HG02642 (cell line): Measurements from ENCODE around the gene MAPRE3.

Source experiments
- ATAC-seq: cut with Tn5 transposase; IDR thresholded peaks from one replicate; pipeline ENCODE4 v1.9.1; 2021; ENCODE audit warnings: mild to moderate bottlenecking; ENCODE audit not compliant: unreplicated experiment, poor library complexity

The MAPRE3 gene

GRCh38 chr2:26978061-26978596 is 7.7 kb downstream of the MAPRE3 start:
- ATAC-seq: no peak

DNA sequence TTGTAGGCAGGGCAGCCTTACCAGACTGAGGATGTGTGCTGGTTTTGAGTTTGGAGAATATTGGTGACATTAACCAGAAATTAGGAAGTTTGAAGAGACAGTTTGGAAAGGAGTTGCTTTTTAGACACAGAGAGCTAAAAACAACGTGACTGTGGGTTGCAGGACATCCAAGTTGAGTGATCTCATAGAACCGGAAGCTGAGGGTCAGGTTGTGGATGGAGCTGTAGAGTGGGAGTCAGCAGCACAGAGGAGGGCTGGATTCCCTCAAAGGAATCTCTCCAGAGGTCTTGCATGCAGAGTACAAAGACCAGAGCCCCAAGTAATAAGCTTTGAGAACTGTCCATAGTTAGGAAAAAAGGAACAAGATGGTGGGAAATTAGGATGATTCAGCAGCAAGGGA is 9.3 kb downstream of the MAPRE3 start:
- no peak for ATAC-seq

- no peak for ATAC-seq
These were observed 10.5 kb downstream of the MAPRE3 start for GRCh38 chr2:26980971-26981370.

DNA sequence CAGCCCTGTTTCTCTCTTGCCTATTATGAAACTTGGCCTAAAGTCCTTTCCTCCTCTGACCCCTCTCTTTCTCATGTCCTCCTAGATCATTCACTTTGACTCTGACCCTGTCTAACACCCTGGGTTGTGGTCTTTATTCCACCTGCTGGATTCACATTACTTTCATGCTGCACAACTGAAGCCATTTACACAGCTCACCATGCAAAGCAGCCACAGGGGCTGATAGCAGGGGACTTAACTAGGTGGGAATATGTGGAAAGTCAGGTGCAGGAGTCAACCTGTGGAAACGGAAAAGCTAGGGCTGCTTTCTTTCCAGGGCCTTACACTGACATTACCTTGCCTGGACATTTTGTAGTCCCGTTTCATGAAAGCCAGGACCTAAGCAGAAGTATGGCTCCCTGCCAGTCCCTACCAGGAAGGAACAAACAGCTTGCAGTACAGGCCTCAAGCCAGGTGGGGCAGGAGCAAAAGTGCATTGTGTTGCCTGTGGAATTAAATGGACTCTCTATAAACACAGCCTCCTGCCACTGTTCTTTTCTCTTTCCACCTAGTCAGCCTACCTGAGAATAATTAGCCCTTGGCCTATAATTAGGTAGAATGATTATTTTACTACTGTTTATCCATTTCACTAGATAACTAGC is 11.8 kb downstream of the MAPRE3 start:
- ATAC-seq: no peak

GRCh38 chr2:26983746-26984145 is 13.3 kb downstream of the MAPRE3 start:
- ATAC-seq: no peak

- ATAC-seq: no peak
These were observed 15.4 kb downstream of the MAPRE3 start for GRCh38 chr2:26985807-26986206.

GRCh38 chr2:26986576-26986975 is 16.1 kb downstream of the MAPRE3 start:
- ATAC-seq: no peak

- ATAC-seq: no peak
These were observed 17.8 kb downstream of the MAPRE3 start for GRCh38 chr2:26988058-26988860.

- no peak for ATAC-seq
These were observed 18.7 kb downstream of the MAPRE3 start for GRCh38 chr2:26989156-26989555.

DNA sequence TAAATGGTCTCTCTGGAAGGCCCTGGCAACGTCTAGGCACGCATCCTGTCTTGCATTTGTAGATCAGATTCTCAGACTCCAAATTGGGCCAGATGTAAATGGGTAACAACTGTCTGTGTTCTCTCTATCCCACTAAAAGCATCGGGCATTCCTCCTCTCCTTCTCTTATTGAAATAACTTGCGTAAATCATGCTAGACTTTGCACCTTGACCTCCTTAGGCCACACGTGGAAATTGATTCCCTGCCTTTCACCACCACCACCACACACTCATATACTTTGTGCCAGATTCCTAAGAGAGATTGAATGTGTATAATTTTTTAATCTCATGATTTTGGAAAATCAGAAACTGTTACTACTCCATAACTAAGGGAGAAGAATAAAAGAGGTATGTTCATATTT is 21.3 kb downstream of the MAPRE3 start:
- no peak for ATAC-seq

GRCh38 chr2:26993768-26994167 is 23.3 kb downstream of the MAPRE3 start:
- ATAC-seq: no peak

GRCh38 chr2:26994983-26995382 is 24.5 kb downstream of the MAPRE3 start:
- no peak for ATAC-seq

DNA sequence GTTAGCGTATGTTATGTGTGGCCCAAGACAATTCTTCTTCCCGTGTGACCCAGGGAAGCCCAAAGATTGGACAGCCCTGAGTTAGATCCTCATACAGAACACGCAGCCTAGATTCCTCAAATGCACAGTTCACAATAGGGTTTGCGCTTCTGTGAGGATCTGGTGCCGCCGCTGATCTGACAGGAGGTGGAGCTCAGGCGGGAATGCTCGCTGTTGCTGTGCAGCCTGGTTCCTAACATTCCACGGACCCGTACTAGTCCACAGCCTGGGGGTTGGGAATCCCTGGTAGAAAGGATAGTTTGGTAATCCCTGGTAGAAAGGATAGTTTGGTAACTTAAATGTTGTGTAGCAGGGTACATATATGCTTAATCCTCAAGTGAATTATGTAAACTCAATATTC is 27.0 kb downstream of the MAPRE3 start:
- no peak for ATAC-seq

DNA sequence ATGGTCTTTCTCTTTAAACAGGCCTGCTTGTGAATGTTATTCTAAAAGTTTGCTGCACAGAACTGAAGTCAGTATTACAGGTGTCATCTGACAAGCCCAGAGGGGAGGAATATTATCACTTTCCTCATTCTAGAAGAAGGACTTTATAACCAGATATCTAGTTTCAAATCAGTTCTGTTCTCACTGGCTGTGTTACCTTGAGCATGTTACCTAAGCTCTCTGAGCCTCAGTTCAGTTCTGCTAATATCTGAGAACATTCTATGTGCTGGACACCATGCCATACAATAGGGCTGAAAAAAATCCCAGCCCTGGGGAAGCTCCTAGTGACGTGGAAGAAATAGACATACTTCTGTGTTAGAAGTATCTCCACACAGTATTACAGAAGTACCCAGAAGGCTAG is 27.9 kb downstream of the MAPRE3 start:
- no peak for ATAC-seq

GRCh38 chr2:27000228-27000627 is 29.8 kb downstream of the MAPRE3 start:
- no peak for ATAC-seq

DNA sequence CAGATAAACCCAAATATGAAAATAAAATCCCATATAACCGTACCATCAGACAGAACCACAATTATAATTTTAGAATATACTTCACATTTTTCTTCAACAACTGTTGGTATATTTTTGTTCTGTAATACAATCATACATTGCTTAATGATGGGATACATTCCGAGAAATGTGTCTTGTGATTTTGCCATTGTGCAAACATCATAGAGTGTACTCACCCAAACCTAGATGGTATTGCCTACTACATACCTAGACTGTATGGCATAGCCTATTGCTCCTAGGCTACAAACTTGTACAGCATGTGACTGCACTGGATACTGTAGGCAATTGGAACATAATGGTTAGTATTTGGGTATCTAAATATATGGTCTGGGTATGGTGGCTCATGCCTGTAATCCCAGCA is 30.6 kb downstream of the MAPRE3 start:
- ATAC-seq: no peak

DNA sequence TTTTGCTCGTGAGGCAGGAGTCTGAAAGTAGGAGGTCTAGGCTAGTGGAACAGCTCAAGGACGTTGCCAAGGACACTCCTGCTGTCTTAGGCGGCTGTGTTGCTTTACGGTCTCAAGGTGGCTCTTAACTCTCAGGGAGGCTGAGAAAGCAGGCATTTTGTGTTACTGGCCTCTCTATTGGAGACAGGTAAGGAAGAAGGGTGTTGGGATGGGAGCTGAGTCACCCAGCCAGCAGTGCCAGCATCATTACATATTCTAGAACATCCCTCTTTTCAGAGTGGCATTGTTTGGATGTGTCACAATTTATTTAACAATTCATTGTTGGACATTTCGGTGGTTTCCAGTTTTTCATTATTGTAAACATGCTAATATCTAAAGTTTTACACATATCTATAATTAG is 31.5 kb downstream of the MAPRE3 start:
- ATAC-seq: no peak

GRCh38 chr2:27003007-27003406 is 32.6 kb downstream of the MAPRE3 start:
- ATAC-seq: no peak

GRCh38 chr2:27003857-27004256 is 33.4 kb downstream of the MAPRE3 start:
- no peak for ATAC-seq

DNA sequence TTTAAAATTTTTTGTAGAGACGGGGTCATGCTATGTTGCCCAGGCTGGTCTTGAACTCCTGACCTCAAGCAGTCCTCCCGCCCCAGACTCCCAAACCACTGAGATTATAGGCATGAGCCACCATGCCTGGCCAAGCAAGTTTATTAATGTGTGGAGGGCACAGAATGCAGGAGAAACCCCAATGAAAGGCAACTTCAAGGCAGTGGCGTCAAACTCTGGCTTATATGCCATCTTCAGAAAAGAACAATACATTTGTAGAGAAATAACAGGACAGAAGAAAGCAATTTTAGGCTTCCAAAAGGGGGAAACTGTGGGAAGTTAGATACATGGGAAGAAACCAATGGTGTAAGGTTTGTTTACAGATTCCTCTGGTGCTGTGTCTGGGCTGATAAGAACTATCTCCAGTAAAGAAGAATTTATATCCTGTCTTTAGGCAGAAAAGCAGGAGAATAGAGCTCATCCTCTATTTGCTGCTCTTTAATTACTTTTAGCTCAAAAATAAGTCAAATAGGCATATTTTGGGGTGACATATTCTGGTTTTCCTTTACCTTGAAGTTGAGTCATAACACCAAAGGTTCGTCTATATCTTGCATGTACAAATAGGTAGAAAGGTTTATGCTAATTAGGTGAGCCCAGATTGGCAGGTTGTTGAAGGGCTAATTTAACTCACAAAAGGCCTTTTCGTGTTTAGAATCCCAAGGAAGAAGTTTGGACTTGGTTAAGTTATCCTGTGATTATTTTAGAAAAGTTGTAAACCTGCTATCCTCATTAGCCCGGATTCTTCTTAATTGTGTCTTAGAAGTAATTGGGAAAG is 36.4 kb downstream of the MAPRE3 start:
- no peak for ATAC-seq
